OCI-LY1 (cell line): ENCODE measurements around the gene GALNTL6.
"Not testable (repeated sequence)": the region's sequence is repeated elsewhere in the genome, so short reads cannot be mapped to it uniquely, and the experiment has no call there.

Source experiments
- H2AFZ ChIP-seq: fragments of 200-600 bp; sonication (generic), shearing (Covaris generic); 2 replicates; pipeline ENCODE4 v1.6.0; 2014; ENCODE audit warnings: antibody characterized with exemption, mild to moderate bottlenecking, low read length
- H3F3A ChIP-seq: fragments of 200-600 bp; sonication (generic), shearing (Covaris generic); 2 replicates; pipeline ENCODE4 v1.6.0; 2014; ENCODE audit warnings: mild to moderate bottlenecking, antibody characterized with exemption, low read length, moderate library complexity; ENCODE audit not compliant: insufficient read depth
- H3K27ac ChIP-seq: fragments of 200-600 bp; sonication (generic); 2 replicates; pipeline ENCODE4 v1.5.1; 2014; ENCODE audit warnings: low read length, mixed run types, mild to moderate bottlenecking, low read depth; ENCODE audit not compliant: poor library complexity, severe bottlenecking
- H3K27me3 ChIP-seq: fragments of 200-600 bp; sonication (generic); 2 replicates; pipeline ENCODE4 v1.6.0; 2014; ENCODE audit warnings: antibody characterized with exemption, mild to moderate bottlenecking, low read length, moderate library complexity; ENCODE audit not compliant: insufficient read depth
- H3K36me3 ChIP-seq: fragments of 200-600 bp; sonication (generic); 2 replicates; pipeline ENCODE4 v1.6.1; 2014; ENCODE audit warnings: mild to moderate bottlenecking, antibody characterized with exemption, low read length, moderate library complexity, mixed read lengths; ENCODE audit not compliant: insufficient read depth
- H3K4me1 ChIP-seq: fragments of 200-600 bp; sonication (generic); 2 replicates; pipeline ENCODE4 v1.5.1; 2014; ENCODE audit warnings: mild to moderate bottlenecking, low read length, moderate library complexity; ENCODE audit not compliant: insufficient read depth, severe bottlenecking
- H3K4me2 ChIP-seq: fragments of 200-600 bp; sonication (generic), shearing (Covaris generic); 2 replicates; pipeline ENCODE4 v1.6.1; 2014; ENCODE audit warnings: low read length
- H3K4me3 ChIP-seq: fragments of 200-600 bp; sonication (generic); 2 replicates; pipeline ENCODE4 v1.5.1; 2014; ENCODE audit warnings: low read length, low read depth, mild to moderate bottlenecking, mixed read lengths; ENCODE audit not compliant: poor library complexity, severe bottlenecking
- H3K79me2 ChIP-seq: fragments of 200-600 bp; shearing (Covaris generic); 2 replicates; pipeline ENCODE4 v1.6.1; 2016; ENCODE audit warnings: mixed run types, low read length, mixed read lengths; ENCODE audit not compliant: insufficient read depth
- H3K9ac ChIP-seq: fragments of 200-600 bp; sonication (generic), shearing (Covaris generic); 2 replicates; pipeline ENCODE4 v1.6.1; 2014; ENCODE audit warnings: mild to moderate bottlenecking, low read length, mixed read lengths
- H3K9me2 ChIP-seq: fragments of 200-600 bp; sonication (generic), shearing (Covaris generic); 2 replicates; pipeline ENCODE4 v1.6.1; 2014; ENCODE audit warnings: low read depth, mild to moderate bottlenecking, low read length, mixed read lengths
- H3K9me3 ChIP-seq: fragments of 200-600 bp; shearing (Covaris generic); 2 replicates; pipeline ENCODE4 v1.6.1; 2014; ENCODE audit warnings: low read length, mixed read lengths
- H4K20me1 ChIP-seq: fragments of 200-600 bp; sonication (generic), shearing (Covaris generic); 2 replicates; pipeline ENCODE4 v1.6.0; 2016; ENCODE audit warnings: mild to moderate bottlenecking, low read length; ENCODE audit not compliant: insufficient read depth
- CTCF ChIP-seq: fragments of 200-600 bp; sonication (generic), shearing (Covaris generic); IDR thresholded peaks from 2 replicates; pipeline ENCODE4 v1.5.1; 2017; ENCODE audit warnings: mild to moderate bottlenecking, antibody characterized with exemption, low read length, moderate library complexity, mixed read lengths
- EZH2 ChIP-seq: fragments of 200-600 bp; sonication (generic), shearing (Covaris generic); IDR thresholded peaks from 2 replicates; pipeline ENCODE4 v1.8.0; 2017; ENCODE audit warnings: borderline replicate concordance, mixed run types, mild to moderate bottlenecking, antibody characterized with exemption, low read length, moderate library complexity, mixed read lengths

Gene GALNTL6

GRCh38 chr4:172898715-172899114 lies 1085.5 kb downstream of the GALNTL6 start:
- H3K9me3 ChIP-seq: no peaks in the 10 kb centered on the region
- no peaks in the 10 kb centered on the region for H3K27me3 ChIP-seq
- no peaks in the 10 kb centered on the region for H3K36me3 ChIP-seq
- H4K20me1 ChIP-seq: no peaks in the 10 kb centered on the region
- no peaks in the 10 kb centered on the region for H3K79me2 ChIP-seq
- no peak overlapping the region for H3K9ac ChIP-seq
- H3K4me1 ChIP-seq: no peaks in the 10 kb centered on the region
- H3K9me2 ChIP-seq: no peaks in the 10 kb centered on the region
- no peak overlapping the region for H2AFZ ChIP-seq
- TF ChIP-seq CTCF: no peak
- TF ChIP-seq EZH2: no peak
- no peak overlapping the region for H3K4me2 ChIP-seq
- H3K4me3 ChIP-seq: no peak overlapping the region
- H3K27ac ChIP-seq: no peak overlapping the region
- H3F3A ChIP-seq: no peaks in the 10 kb centered on the region

- Histone ChIP-seq H3F3A (no peaks in the 10 kb centered on the region), H3K4me1 (no peaks in the 10 kb centered on the region), H4K20me1 (no peaks in the 10 kb centered on the region), H3K9me3 (no peaks in the 10 kb centered on the region), H2AFZ (no peak overlapping the region), H3K4me3 (no peak overlapping the region), H3K27me3 (no peaks in the 10 kb centered on the region), H3K27ac (no peak overlapping the region), H3K9me2 (no peaks in the 10 kb centered on the region), H3K4me2 (no peak overlapping the region), H3K9ac (no peak overlapping the region), H3K79me2 (no peaks in the 10 kb centered on the region), H3K36me3 (no peaks in the 10 kb centered on the region)
- TF ChIP-seq EZH2: no peak
- TF ChIP-seq CTCF: no peak
Observed at GRCh38 chr4:172899861-172900260, 1086.7 kb downstream of the GALNTL6 start.

- no peak overlapping the region for H3K9ac ChIP-seq
- no peaks in the 10 kb centered on the region for H3F3A ChIP-seq
- no peaks in the 10 kb centered on the region for H3K27me3 ChIP-seq
- H2AFZ ChIP-seq: no peak overlapping the region
- H3K36me3 ChIP-seq: no peaks in the 10 kb centered on the region
- H3K4me2 ChIP-seq: no peak overlapping the region
- no peaks in the 10 kb centered on the region for H4K20me1 ChIP-seq
- TF ChIP-seq CTCF: no peak
- TF ChIP-seq EZH2: no peak
- H3K4me3 ChIP-seq: no peak overlapping the region
- H3K9me3 ChIP-seq: no peaks in the 10 kb centered on the region
- H3K4me1 ChIP-seq: no peaks in the 10 kb centered on the region
- H3K9me2 ChIP-seq: no peaks in the 10 kb centered on the region
- no peaks in the 10 kb centered on the region for H3K79me2 ChIP-seq
- no peak overlapping the region for H3K27ac ChIP-seq
Observed at GRCh38 chr4:172900900-172901299, 1087.7 kb downstream of the GALNTL6 start.

- not testable (repeated sequence) for H3K9me3 ChIP-seq, H2AFZ ChIP-seq, H3K4me1 ChIP-seq, H3K79me2 ChIP-seq, H3K36me3 ChIP-seq, H3K27ac ChIP-seq, H3F3A ChIP-seq, H3K9ac ChIP-seq, H3K4me2 ChIP-seq, H4K20me1 ChIP-seq, H3K27me3 ChIP-seq, H3K9me2 ChIP-seq, H3K4me3 ChIP-seq
Observed at GRCh38 chr4:172912468-172912867, 1099.3 kb downstream of the GALNTL6 start.

GRCh38 chr4:172917403-172917802 lies 1104.2 kb downstream of the GALNTL6 start:
- H3K4me2 ChIP-seq, H3K4me1 ChIP-seq, H3K27ac ChIP-seq, H4K20me1 ChIP-seq, H3K4me3 ChIP-seq, H3K79me2 ChIP-seq, H3K9me2 ChIP-seq, H2AFZ ChIP-seq, H3F3A ChIP-seq, H3K9me3 ChIP-seq, H3K27me3 ChIP-seq, H3K9ac ChIP-seq, H3K36me3 ChIP-seq: not testable (repeated sequence)
